Naive thymus-derived CD4-positive, alpha-beta T cell (primary cell): Measurements from ENCODE around the gene CAMTA1. TPM values are rescaled to one million over a fixed set of nuclear protein-coding genes. Genes with fewer than 3 reads are reported as not detected.

ENCODE experiments used
- ATAC-seq: fragments of 150-1000 bp; cut with Tn5 transposase; 2 replicates; pipeline ENCODE4 v1.10.0; 2021; ENCODE audit warnings: mild to moderate bottlenecking, moderate library complexity
- CTCF ChIA-PET: fragments of 350-600 bp; sonication (Branson Sonifier 250); formaldehyde crosslinking; loops from one replicate; lab custom pipeline; 2021; ENCODE audit warnings: antibody characterized with exemption; lab: Charles Lee
- POLR2A ChIA-PET: fragments of 350-600 bp; sonication (Branson Sonifier 250); formaldehyde crosslinking; loops from one replicate; lab custom pipeline; 2021; ENCODE audit warnings: antibody characterized with exemption, inconsistent platforms; lab: Charles Lee
- DNase-seq, 9 donors: peaks; one replicate each; pipeline versions ENCODE4 v3.0.0 to v3.0.0-alpha.2; 2020 to 2022; ENCODE audit warnings: mixed read lengths in 1 of 9
- H3K27ac ChIP-seq: one replicate; pipeline ENCODE4 v1.7.0; 2013; ENCODE audit warnings: mild to moderate bottlenecking, low read depth, low read length, moderate library complexity
- H3K27me3 ChIP-seq, 2 donors: one replicate each; pipeline ENCODE4 v1.7.0; 2013; ENCODE audit warnings: low read length in 2 of 2, mild to moderate bottlenecking in 2 of 2, moderate library complexity in 2 of 2; ENCODE audit not compliant: control insufficient read depth in 2 of 2, insufficient read depth in 2 of 2
- H3K36me3 ChIP-seq, 3 experiments: 1 replicate in 2 of 3; 2 replicates in 1 of 3; pipeline ENCODE4 v1.7.0; 2013; ENCODE audit warnings: low read length in 3 of 3, mild to moderate bottlenecking in 3 of 3, moderate library complexity in 1 of 3; ENCODE audit not compliant: insufficient read depth in 3 of 3, control insufficient read depth in 2 of 3
- H3K4me1 ChIP-seq, 2 donors: one replicate each; pipeline ENCODE4 v1.7.0; 2013; ENCODE audit warnings: low read length in 2 of 2, mild to moderate bottlenecking in 2 of 2, moderate library complexity in 1 of 2; ENCODE audit not compliant: control insufficient read depth in 2 of 2, insufficient read depth in 2 of 2
- H3K4me3 ChIP-seq: 2 replicates; pipeline ENCODE4 v1.7.0; 2013; ENCODE audit warnings: mild to moderate bottlenecking, low read length
- H3K9me3 ChIP-seq, 3 experiments: 1 replicate in 2 of 3; 2 replicates in 1 of 3; pipeline ENCODE4 v1.7.0; 2013; ENCODE audit warnings: low read length in 3 of 3; ENCODE audit not compliant: control insufficient read depth in 2 of 3
- H3K27ac Mint-ChIP-seq, 9 donors: one replicate each; pipeline ENCODE4 v1.8.0; 2020 to 2022; ENCODE audit warnings: mixed read lengths in 9 of 9, mild to moderate bottlenecking in 8 of 9, moderate library complexity in 5 of 9, inconsistent platforms in 2 of 9
- H3K27me3 Mint-ChIP-seq, 5 donors: one replicate each; pipeline ENCODE4 v1.8.0; 2021 to 2022; ENCODE audit warnings: mixed read lengths in 5 of 5, mild to moderate bottlenecking in 1 of 5
- H3K36me3 Mint-ChIP-seq, 5 donors: one replicate each; pipeline ENCODE4 v1.8.0; 2020 to 2022; ENCODE audit warnings: mixed read lengths in 5 of 5, mild to moderate bottlenecking in 3 of 5, inconsistent platforms in 1 of 5
- H3K4me1 Mint-ChIP-seq, 7 donors: one replicate each; pipeline ENCODE4 v1.8.0; 2020 to 2022; ENCODE audit warnings: mixed read lengths in 7 of 7, mild to moderate bottlenecking in 3 of 7, inconsistent platforms in 1 of 7
- H3K4me3 Mint-ChIP-seq, 10 donors: one replicate each; pipeline ENCODE4 v1.8.0; 2020 to 2022; ENCODE audit warnings: mild to moderate bottlenecking in 10 of 10, mixed read lengths in 10 of 10, moderate library complexity in 6 of 10, inconsistent platforms in 2 of 10
- H3K9me3 Mint-ChIP-seq, 11 donors: one replicate each; pipeline ENCODE4 v1.8.0; 2020 to 2022; ENCODE audit warnings: mixed read lengths in 11 of 11, mild to moderate bottlenecking in 4 of 11, inconsistent platforms in 1 of 11, moderate library complexity in 1 of 11
- intact Hi-C, 2 donors: fragments of 100-400 bp; cut with micrococcal nuclease; formaldehyde crosslinking; loops; one replicate each; pipeline ENCODE4 v1.15.1; 2023
- polyA plus RNA-seq, 2 donors: library from polyadenylated mRNA; unstranded; fragments of 300-500 nt; fragmentation: Illumina TruSeq; gene quantifications; one replicate each; pipeline ENCODE4 v1.2.3, GENCODE V29; 2021
- total RNA-seq, 6 experiments: library from RNA in 5 of 6; stranded (reverse) in 5 of 6; gene quantifications; 1 replicate in 5 of 6; 2 replicates in 1 of 6; pipeline ENCODE4 v1.2.3 and lab custom pipeline; 2021 to 2026

Gene CAMTA1
- total and polyA plus RNA-seq, 7 experiments from 2014 or later = 38.1 to 68.6 (median 42.6) TPM

GRCh38 chr1:7476402-7476801 is 691.1 kb downstream of the CAMTA1 start:
- Mint-ChIP-seq H3K27me3 (peaks cover 0 to 4% (median 0%) of the 10 kb centered on the region in 5 donors), H3K27ac (no peak overlapping the region), H3K4me3 (no peak overlapping the region), H3K36me3 (no peaks in the 10 kb centered on the region), H3K4me1 (peaks cover 0 to 1% (median 0%) of the 10 kb centered on the region in 7 donors), H3K9me3 (no peaks in the 10 kb centered on the region)
- ChIA-PET POLR2A (no interaction called here), CTCF (no interaction called here)
- no peaks in the 10 kb centered on the region for H3K27me3 ChIP-seq
- ATAC-seq = no peak
- H3K9me3 ChIP-seq = no peaks in the 10 kb centered on the region
- no peak overlapping the region for H3K27ac ChIP-seq
- H3K36me3 ChIP-seq = no peaks in the 10 kb centered on the region
- no peak for DNase-seq
- no peak overlapping the region for H3K4me3 ChIP-seq
- H3K4me1 ChIP-seq = no peaks in the 10 kb centered on the region
- intact Hi-C loops = no loop called here

DNA sequence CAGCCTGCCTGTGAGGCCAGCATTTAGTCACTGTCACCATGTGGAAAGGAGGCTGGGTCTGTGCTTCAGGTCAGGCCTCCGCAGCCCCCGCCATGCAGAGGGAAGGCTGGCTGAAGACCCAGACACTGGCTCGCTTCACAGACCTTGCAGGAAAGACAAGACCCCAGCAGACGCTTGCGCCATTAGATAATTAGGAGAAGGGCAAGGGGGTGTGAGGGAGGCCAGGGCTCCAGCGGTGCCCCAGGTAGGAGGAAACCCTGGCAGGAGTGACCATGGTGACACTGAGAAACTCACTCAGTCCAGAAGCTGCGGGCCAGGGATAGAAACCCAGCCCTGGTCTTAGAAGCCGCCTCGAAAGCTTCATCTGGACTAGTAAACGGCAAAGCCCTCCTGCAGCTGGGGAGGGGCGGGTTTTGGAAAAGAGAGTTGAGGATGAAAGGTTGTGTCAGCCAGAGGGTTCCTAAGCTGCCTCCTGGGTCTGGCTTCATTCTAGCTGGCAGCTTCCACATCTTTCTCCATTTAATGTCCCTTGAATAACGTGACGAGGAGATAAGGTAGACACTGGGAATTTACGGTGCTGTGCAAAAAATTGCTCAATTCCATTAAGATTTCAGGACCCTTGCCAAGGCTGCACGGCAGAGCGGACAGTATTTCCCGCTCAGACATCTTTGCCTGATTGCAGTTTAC is 691.8 kb downstream of the CAMTA1 start:
- Histone ChIP-seq H3K4me3 (no peak overlapping the region), H3K27ac (no peak overlapping the region), H3K4me1 (no peaks in the 10 kb centered on the region), H3K27me3 (no peaks in the 10 kb centered on the region), H3K36me3 (no peaks in the 10 kb centered on the region), H3K9me3 (no peaks in the 10 kb centered on the region)
- ATAC-seq (no peak), DNase-seq (no peak)
- ChIA-PET POLR2A (no interaction called here), CTCF (no interaction called here)
- Mint-ChIP-seq H3K36me3 (no peaks in the 10 kb centered on the region), H3K27ac (no peak overlapping the region), H3K9me3 (no peaks in the 10 kb centered on the region), H3K4me1 (peaks cover 0 to 1% (median 0%) of the 10 kb centered on the region in 7 donors), H3K27me3 (peaks cover 0 to 4% (median 0%) of the 10 kb centered on the region in 5 donors), H3K4me3 (no peak overlapping the region)
- intact Hi-C loops = no loop called here

DNA sequence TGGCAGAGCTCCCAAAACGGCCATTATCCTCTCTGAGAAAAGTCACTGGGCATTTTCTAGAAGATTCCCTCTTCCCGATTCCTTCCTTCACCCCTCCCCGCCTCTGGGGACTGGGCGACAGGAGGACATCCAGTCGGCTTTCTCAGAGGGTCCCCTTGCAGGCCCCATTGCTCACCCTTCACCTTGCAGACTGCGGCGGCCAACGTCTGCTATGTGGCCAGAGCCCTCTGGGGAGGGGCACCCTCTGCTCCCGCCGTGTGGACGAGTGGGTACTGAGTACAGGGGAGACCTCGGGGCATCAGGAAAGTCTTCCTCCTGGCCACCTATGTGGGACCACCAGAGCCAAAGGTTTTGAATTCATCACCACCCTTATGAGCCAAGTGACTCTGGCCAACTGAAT is 692.3 kb downstream of the CAMTA1 start:
- ATAC-seq (no peak), DNase-seq (no peak)
- H3K9me3 Mint-ChIP-seq = no peaks in the 10 kb centered on the region
- peaks cover 0 to 4% (median 0%) of the 10 kb centered on the region in 5 donors for H3K27me3 Mint-ChIP-seq
- CTCF ChIA-PET = no interaction called here
- no peaks in the 10 kb centered on the region for H3K36me3 ChIP-seq
- H3K4me1 Mint-ChIP-seq = peaks cover 0 to 1% (median 0%) of the 10 kb centered on the region in 7 donors
- intact Hi-C loops = no loop called here
- no peaks in the 10 kb centered on the region for H3K4me1 ChIP-seq
- H3K36me3 Mint-ChIP-seq = no peaks in the 10 kb centered on the region
- no peak overlapping the region for H3K27ac Mint-ChIP-seq
- no peak overlapping the region for H3K4me3 ChIP-seq
- no peak overlapping the region for H3K27ac ChIP-seq
- POLR2A ChIA-PET = no interaction called here
- no peaks in the 10 kb centered on the region for H3K9me3 ChIP-seq
- H3K27me3 ChIP-seq = no peaks in the 10 kb centered on the region
- H3K4me3 Mint-ChIP-seq = no peak overlapping the region

- H3K36me3 Mint-ChIP-seq = no peaks in the 10 kb centered on the region
- H3K4me1 ChIP-seq = no peaks in the 10 kb centered on the region
- ATAC-seq (no peak), DNase-seq (no peak)
- no peak overlapping the region for H3K4me3 ChIP-seq
- H3K36me3 ChIP-seq = no peaks in the 10 kb centered on the region
- POLR2A ChIA-PET = no interaction called here
- peaks cover 0 to 1% (median 0%) of the 10 kb centered on the region in 7 donors for H3K4me1 Mint-ChIP-seq
- H3K27ac ChIP-seq = no peak overlapping the region
- H3K27ac Mint-ChIP-seq = no peak overlapping the region
- H3K4me3 Mint-ChIP-seq = no peak overlapping the region
- CTCF ChIA-PET = no interaction called here
- no peaks in the 10 kb centered on the region for H3K27me3 ChIP-seq
- H3K27me3 Mint-ChIP-seq = peaks cover 0 to 4% (median 0%) of the 10 kb centered on the region in 5 donors
- no peaks in the 10 kb centered on the region for H3K9me3 ChIP-seq
- H3K9me3 Mint-ChIP-seq = no peaks in the 10 kb centered on the region
- intact Hi-C loops = no loop called here
Observed at GRCh38 chr1:7478142-7478790, 693.0 kb downstream of the CAMTA1 start.

GRCh38 chr1:7478809-7479499 is 693.7 kb downstream of the CAMTA1 start:
- no peaks in the 10 kb centered on the region for H3K36me3 Mint-ChIP-seq
- Histone ChIP-seq H3K27ac (no peak overlapping the region), H3K4me1 (no peaks in the 10 kb centered on the region), H3K36me3 (no peaks in the 10 kb centered on the region), H3K27me3 (no peaks in the 10 kb centered on the region), H3K9me3 (no peaks in the 10 kb centered on the region), H3K4me3 (no peak overlapping the region)
- intact Hi-C loops = no loop called here
- DNase-seq (no peak), ATAC-seq (no peak)
- H3K4me3 Mint-ChIP-seq = no peak overlapping the region
- peaks cover 0 to 4% (median 0%) of the 10 kb centered on the region in 5 donors for H3K27me3 Mint-ChIP-seq
- CTCF ChIA-PET = no interaction called here
- no peaks in the 10 kb centered on the region for H3K9me3 Mint-ChIP-seq
- POLR2A ChIA-PET = no interaction called here
- no peak overlapping the region for H3K27ac Mint-ChIP-seq
- H3K4me1 Mint-ChIP-seq = peaks cover 0 to 1% (median 0%) of the 10 kb centered on the region in 7 donors

- no peak overlapping the region for H3K27ac ChIP-seq
- ChIA-PET CTCF (no interaction called here), POLR2A (no interaction called here)
- H3K9me3 ChIP-seq = no peaks in the 10 kb centered on the region
- no peaks in the 10 kb centered on the region for H3K36me3 ChIP-seq
- Mint-ChIP-seq H3K27me3 (peaks cover 0 to 4% (median 0%) of the 10 kb centered on the region in 5 donors), H3K4me1 (peaks cover 0 to 1% (median 0%) of the 10 kb centered on the region in 7 donors), H3K9me3 (no peaks in the 10 kb centered on the region), H3K36me3 (no peaks in the 10 kb centered on the region), H3K4me3 (no peak overlapping the region), H3K27ac (no peak overlapping the region)
- H3K27me3 ChIP-seq = no peaks in the 10 kb centered on the region
- no peak overlapping the region for H3K4me3 ChIP-seq
- ATAC-seq (no peak), DNase-seq (no peak)
- intact Hi-C loops = no loop called here
- no peaks in the 10 kb centered on the region for H3K4me1 ChIP-seq
Observed at GRCh38 chr1:7479571-7479970, 694.3 kb downstream of the CAMTA1 start.
